SK-N-SH treated with all-trans-retinoic acid at 6 μM for 48 hours (cell line): Measurements from ENCODE around the gene NSRP1.
"Not testable (repeated sequence)": the region's sequence is repeated elsewhere in the genome, so short reads cannot be mapped to it uniquely, and the experiment has no call there.

ENCODE experiments used
- ARNTL ChIP-seq: fragments of 450-650 bp; formaldehyde crosslinking; IDR thresholded peaks from 2 replicates; pipeline ENCODE4 v1.5.0; 2020; ENCODE audit warnings: low read depth, mild to moderate bottlenecking, moderate library complexity, borderline replicate concordance
- BACH2 ChIP-seq: fragments of 250-450 bp; sonication (Bioruptor Pico); IDR thresholded peaks from 2 replicates; pipeline ENCODE4 v1.9.0; 2021; ENCODE audit warnings: mild to moderate bottlenecking, borderline replicate concordance
- CSDC2 ChIP-seq: fragments of 250-450 bp; sonication (Bioruptor Pico); IDR thresholded peaks from 2 replicates; pipeline ENCODE4 v1.5.0; 2020; ENCODE audit warnings: mild to moderate bottlenecking, moderate library complexity
- ESRRG ChIP-seq: fragments of 250-450 bp; sonication (Bioruptor Pico); IDR thresholded peaks from 2 replicates; pipeline ENCODE4 v1.6.1; 2021; ENCODE audit warnings: mild to moderate bottlenecking
- PATZ1 ChIP-seq: fragments of 250-450 bp; sonication (Bioruptor Pico); IDR thresholded peaks from 2 replicates; pipeline ENCODE4 v1.8.0; 2020; ENCODE audit warnings: mild to moderate bottlenecking, moderate library complexity, borderline replicate concordance
- RARB ChIP-seq: fragments of 250-450 bp; sonication (Bioruptor Pico); IDR thresholded peaks from 2 replicates; pipeline ENCODE4 v1.8.0; 2021; ENCODE audit warnings: mild to moderate bottlenecking, moderate library complexity
- ZFP3 ChIP-seq: fragments of 250-450 bp; sonication (Bioruptor Pico); IDR thresholded peaks from 2 replicates; pipeline ENCODE4 v1.5.0; 2020; ENCODE audit warnings: mild to moderate bottlenecking, moderate library complexity
- ZNF8 ChIP-seq: fragments of 450-650 bp; formaldehyde crosslinking; IDR thresholded peaks from 2 replicates; pipeline ENCODE4 v1.5.0; 2020; ENCODE audit warnings: mild to moderate bottlenecking, moderate library complexity
- TF ChIP-seq, protein P1 (sequence below): fragments of 250-450 bp; sonication (Bioruptor Pico); IDR thresholded peaks from 2 replicates; pipeline ENCODE4 v1.5.1; 2021; ENCODE audit warnings: mild to moderate bottlenecking, moderate library complexity

GRCh38 chr17:30118635-30119034, 2.0 kb downstream of the NSRP1 start:
- TF ChIP-seq RARB; CSDC2; PATZ1 (CRISPR knock-in tag); ZNF8 (CRISPR knock-in tag); ARNTL; ESRRG (CRISPR knock-in tag); ZFP3 (CRISPR knock-in tag); BACH2 (CRISPR knock-in tag): not testable (repeated sequence)
- TF ChIP-seq, protein P1, sequence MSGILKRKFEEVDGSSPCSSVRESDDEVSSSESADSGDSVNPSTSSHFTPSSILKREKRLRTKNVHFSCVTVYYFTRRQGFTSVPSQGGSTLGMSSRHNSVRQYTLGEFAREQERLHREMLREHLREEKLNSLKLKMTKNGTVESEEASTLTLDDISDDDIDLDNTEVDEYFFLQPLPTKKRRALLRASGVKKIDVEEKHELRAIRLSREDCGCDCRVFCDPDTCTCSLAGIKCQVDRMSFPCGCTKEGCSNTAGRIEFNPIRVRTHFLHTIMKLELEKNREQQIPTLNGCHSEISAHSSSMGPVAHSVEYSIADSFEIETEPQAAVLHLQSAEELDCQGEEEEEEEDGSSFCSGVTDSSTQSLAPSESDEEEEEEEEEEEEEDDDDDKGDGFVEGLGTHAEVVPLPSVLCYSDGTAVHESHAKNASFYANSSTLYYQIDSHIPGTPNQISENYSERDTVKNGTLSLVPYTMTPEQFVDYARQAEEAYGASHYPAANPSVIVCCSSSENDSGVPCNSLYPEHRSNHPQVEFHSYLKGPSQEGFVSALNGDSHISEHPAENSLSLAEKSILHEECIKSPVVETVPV = not testable (repeated sequence)
